ENCODE results near the gene CDC40.

DNA sequence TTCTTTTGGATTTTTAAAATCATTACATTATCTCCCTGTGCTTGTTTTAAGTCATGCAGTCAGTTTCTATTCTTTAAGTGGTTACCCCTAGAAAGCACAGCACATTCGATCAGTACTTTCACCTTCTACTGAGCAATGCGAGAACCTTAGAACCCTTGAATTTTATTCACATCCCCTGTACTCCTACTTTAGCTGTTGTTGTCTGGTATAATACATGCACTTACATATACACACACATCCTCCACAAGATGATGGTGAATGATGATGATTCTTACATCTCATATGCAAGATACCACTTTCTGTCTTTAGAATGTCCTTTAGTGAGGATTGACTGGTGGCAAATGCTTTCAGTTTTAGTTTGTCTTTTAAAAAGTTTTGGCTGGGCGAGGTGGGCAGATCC lies 5.7 kb downstream of the CDC40 start:
- TF ChIP-seq, protein P1, sequence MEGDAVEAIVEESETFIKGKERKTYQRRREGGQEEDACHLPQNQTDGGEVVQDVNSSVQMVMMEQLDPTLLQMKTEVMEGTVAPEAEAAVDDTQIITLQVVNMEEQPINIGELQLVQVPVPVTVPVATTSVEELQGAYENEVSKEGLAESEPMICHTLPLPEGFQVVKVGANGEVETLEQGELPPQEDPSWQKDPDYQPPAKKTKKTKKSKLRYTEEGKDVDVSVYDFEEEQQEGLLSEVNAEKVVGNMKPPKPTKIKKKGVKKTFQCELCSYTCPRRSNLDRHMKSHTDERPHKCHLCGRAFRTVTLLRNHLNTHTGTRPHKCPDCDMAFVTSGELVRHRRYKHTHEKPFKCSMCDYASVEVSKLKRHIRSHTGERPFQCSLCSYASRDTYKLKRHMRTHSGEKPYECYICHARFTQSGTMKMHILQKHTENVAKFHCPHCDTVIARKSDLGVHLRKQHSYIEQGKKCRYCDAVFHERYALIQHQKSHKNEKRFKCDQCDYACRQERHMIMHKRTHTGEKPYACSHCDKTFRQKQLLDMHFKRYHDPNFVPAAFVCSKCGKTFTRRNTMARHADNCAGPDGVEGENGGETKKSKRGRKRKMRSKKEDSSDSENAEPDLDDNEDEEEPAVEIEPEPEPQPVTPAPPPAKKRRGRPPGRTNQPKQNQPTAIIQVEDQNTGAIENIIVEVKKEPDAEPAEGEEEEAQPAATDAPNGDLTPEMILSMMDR (IDR thresholded peaks at IDR 0.05; ENCODE audit: insufficient read depth, low read length) = no peak
- TF ChIP-seq REST (IDR thresholded peaks at IDR 0.05; ENCODE audit: insufficient replicate concordance, low read depth) (no peak), GABPA (IDR thresholded peaks at IDR 0.05; ENCODE audit: low read depth) (no peak), POLR2AphosphoS5 (IDR thresholded peaks at IDR 0.05; ENCODE audit: low read depth) (no peak), SPI1 (IDR thresholded peaks at IDR 0.05; ENCODE audit: borderline replicate concordance, low read depth) (no peak)

Measured in HL-60 (cell line).